Memory B cell (primary cell): ENCODE measurements around the gene AGPAT1.

Source experiments
- ATAC-seq: fragments of 150-1000 bp; cut with Tn5 transposase; 2 replicates; pipeline ENCODE4 v1.10.0; 2021; ENCODE audit warnings: low read depth, mild to moderate bottlenecking, moderate library complexity
- DNase-seq, 2 donors: peaks; one replicate each; pipeline ENCODE4 v3.0.0; 2022; ENCODE audit warnings: low spot score in 2 of 2
- H3K27ac Mint-ChIP-seq: one replicate; pipeline ENCODE4 v1.8.0; 2022; ENCODE audit warnings: mild to moderate bottlenecking, moderate library complexity, mixed read lengths
- H3K27me3 Mint-ChIP-seq: one replicate; pipeline ENCODE4 v1.8.0; 2022; ENCODE audit warnings: mixed read lengths
- H3K36me3 Mint-ChIP-seq: one replicate; pipeline ENCODE4 v1.8.0; 2022; ENCODE audit warnings: mild to moderate bottlenecking, mixed read lengths
- H3K4me1 Mint-ChIP-seq: one replicate; pipeline ENCODE4 v1.8.0; 2022; ENCODE audit warnings: mixed read lengths
- H3K4me3 Mint-ChIP-seq: one replicate; pipeline ENCODE4 v1.8.0; 2022; ENCODE audit warnings: mild to moderate bottlenecking, moderate library complexity, mixed read lengths
- H3K9me3 Mint-ChIP-seq: one replicate; pipeline ENCODE4 v1.8.0; 2022; ENCODE audit warnings: mixed read lengths

Gene AGPAT1

DNA sequence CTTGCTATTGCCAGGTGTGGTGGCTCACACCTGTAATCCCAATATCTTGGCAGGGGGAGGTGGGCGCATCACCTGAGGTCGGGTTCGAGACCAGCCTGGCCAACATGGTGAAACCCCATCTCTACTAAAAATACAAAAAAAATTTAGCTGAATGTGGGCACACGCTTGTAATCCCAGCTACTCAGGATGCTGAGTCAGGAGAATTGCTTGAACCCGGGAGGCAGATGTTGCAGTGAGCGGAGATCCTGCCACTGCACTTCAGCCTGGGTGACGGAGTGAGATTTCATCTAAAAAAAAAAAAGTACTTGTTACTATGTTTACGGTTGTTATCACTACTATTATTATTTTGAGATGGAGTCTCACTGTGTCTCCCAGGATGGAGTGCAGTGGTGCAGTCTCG, 19.0 kb downstream of the AGPAT1 start:
- no peak for DNase-seq
- Mint-ChIP-seq H3K4me1 (peaks cover 21% of the 10 kb centered on the region), H3K36me3 (peaks cover 2% of the 10 kb centered on the region), H3K27ac (no peak overlapping the region), H3K27me3 (peaks cover 7% of the 10 kb centered on the region), H3K9me3 (no peaks in the 10 kb centered on the region), H3K4me3 (no peak overlapping the region)
- ATAC-seq, result no peak

DNA sequence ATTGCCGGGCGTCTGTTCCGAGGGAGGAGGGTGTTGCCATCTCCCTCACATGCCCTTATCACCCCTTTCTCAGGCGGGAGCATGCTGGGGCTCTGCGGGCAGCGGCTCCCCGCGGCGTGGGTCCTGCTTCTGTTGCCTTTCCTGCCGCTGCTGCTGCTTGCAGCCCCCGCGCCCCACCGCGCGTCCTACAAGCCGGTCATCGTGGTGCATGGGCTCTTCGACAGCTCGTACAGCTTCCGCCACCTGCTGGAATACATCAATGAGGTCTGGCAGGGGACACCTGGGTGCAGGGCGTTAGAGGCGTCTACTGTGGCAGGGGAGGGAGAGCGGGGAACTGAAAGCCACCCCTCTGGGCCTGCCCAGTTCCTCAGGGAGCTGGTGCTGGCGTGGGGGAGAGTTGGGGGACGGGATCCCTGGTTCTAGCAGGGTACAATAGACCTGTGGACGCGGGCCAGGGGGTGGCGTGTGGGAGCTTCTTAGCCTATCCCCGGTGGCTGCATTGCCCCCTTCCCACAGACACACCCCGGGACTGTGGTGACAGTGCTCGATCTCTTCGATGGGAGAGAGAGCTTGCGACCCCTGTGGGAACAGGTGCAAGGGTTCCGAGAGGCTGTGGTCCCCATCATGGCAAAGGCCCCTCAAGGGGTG, 21.2 kb downstream of the AGPAT1 start:
- ATAC-seq, result peak; percentile 87

DNA sequence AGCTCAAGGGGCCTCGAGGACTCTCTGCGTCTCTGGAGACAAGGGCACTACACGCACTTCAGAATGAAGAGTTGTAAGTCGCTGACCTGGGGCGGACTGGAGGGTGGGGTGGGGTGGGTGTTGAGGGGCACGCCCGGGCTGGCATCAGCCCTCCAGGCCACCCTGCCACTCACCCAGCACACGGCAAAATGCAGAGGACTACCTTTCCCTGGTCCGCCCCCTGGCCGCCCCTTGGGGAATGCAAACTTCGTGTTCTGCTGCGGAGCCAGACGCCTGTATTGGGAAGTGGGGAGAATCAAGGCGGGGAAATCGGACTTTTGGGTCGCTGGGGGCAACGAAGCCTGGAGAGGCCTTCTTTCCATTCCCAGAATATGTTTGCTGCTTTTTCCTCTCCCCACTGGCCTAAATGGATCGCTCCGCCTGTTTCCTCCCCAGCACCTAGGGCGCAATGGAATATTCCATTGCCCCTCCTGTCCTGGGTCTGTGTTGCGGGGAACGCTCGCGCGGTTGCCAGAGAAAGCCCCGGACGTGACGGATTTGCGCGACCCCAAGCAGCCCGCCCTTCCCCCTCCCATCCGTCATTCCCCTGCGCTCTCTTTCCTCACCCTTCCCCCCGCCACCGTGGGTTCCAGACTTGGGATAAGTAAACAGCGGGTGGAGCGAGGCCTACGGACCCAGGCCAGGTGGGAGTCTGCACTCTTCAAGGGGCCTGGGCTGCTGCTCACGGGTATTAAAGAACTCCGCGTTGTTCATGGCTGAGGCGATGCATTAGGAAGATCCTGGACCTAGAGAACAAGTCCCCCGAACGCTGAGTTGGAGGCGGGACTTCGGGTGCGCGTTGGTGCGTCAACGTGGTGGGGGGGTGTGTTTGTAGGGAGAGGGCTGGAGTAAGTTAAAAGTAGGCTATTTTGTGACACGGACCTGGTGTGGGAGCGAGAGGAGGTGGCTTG, 22.0 kb downstream of the AGPAT1 start, which contains the start of gene PPT2:
PPT2 (plus strand) TSS at position 578 of the 950 bp plus-strand sequence. CDS start 454 bp downstream, outside the sequence.
- H3K4me1 Mint-ChIP-seq, result peaks cover 24% of the 10 kb centered on the region

More for the DNA sequence above, 21.2 kb downstream of the AGPAT1 start:
- peak; percentile 53 to 66 for DNase-seq
- Mint-ChIP-seq H3K27ac (peak overlapping the region; percentile 0), H3K27me3 (peaks cover 22% of the 10 kb centered on the region), H3K9me3 (no peaks in the 10 kb centered on the region), H3K4me3 (peak overlapping the region; percentile 84), H3K36me3 (peaks cover 2% of the 10 kb centered on the region), H3K4me1 (peaks cover 24% of the 10 kb centered on the region)

DNA sequence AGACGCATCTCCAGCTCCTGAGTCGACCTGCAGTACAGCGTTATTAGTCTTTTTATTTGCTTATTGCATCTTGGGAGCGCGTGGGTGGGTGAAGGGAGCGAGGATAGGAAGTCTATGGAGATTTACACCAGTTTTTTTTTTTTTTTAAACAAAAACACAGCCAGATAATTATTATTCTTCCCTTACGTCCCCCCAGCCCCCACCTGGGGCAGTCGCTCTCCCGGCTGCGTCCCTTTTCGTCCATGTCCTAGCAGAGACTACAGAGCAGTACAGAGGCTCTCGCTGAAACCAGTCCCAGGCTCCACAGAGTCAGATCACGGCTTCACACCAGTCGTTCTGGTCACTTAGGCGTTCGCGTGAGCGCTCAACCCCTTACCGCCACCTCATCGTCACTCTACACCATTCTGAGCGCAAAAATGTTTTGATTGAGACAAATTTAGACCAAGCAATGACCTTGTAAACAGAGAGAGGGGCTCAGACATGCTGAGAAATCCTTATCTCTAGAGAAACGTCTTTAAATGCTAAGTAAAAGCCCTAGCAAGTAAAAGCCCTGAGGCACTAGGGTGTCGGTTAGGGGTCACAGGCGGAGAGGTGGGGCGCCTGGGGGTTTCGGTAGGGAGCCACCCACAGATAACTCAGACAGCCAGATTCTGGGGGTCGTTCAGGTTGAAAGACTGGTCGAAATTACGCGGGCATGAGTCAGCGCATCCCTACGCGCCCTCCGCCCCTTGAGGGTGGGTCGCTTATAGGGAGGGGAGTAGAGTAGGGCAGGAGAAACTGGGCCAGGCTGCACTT, 22.9 kb downstream of the AGPAT1 start:
- no peaks in the 10 kb centered on the region for H3K36me3 Mint-ChIP-seq
- no peaks in the 10 kb centered on the region for H3K9me3 Mint-ChIP-seq
- no peak overlapping the region for H3K27ac Mint-ChIP-seq
- ATAC-seq (no peak), DNase-seq (no peak)
- H3K4me3 Mint-ChIP-seq, result peak overlapping the region; percentile 67
- peaks cover 24% of the 10 kb centered on the region for H3K4me1 Mint-ChIP-seq
- H3K27me3 Mint-ChIP-seq, result peaks cover 31% of the 10 kb centered on the region

More for the DNA sequence above, 22.0 kb downstream of the AGPAT1 start, which contains the start of gene PPT2:
- peak; percentile 41 for ATAC-seq
- Mint-ChIP-seq H3K36me3 (peaks cover 2% of the 10 kb centered on the region), H3K27ac (peak within 1 kb of the TSS; percentile 0), H3K9me3 (no peaks in the 10 kb centered on the region), H3K27me3 (peaks cover 25% of the 10 kb centered on the region), H3K4me3 (peak within 1 kb of the TSS; percentile 84)
- no peak for DNase-seq

DNA sequence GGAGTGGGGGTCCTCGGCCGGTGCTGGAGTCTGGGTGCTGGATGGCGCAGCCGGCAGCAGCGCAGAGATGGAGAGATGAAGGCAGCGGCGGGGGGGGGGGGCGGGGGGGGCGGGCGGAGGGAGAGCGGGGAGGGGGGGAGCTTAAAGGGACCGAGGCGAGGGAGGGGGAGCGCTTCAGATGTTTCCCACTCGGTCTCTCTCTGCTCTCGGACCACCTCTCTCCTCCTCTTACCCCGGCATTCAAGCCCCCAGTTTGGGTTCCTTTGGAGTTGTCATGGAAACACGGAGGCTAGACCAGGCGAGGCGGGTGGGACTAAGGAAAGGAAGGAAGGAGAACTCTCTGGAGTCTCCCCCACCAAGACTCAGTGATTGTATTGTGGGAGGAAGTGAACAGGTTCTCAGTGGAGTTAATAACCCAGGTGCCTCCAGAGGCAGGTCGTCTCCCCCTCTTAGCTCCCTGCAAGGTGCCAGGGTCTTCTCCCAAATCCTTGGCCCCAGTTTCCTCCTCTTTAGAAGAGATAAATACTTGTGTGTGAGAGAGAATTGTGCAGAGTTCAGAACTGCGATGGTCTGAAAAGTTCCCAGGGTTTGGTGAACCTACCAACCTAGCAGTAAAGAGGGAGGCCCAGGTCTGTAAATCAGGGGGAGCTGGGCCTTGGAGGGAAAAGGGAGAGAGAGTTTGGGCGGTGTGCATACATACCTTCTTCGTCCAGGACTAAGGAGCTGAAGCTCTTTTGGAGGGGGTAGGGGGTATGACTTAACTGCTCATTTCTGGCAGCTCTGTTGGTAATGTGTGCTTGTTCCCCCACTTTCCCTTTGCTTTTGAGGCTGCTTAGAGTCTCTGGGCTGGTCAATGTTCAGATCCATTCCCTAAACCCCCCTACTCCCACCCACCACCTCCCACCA, 23.8 kb downstream of the AGPAT1 start, which contains the start of gene PRRT1:
PRRT1 (minus strand) TSS at position 77 of the 906 bp plus-strand sequence. CDS start 112 bp downstream, outside the sequence.
- Mint-ChIP-seq H3K27me3 (peaks cover 33% of the 10 kb centered on the region), H3K4me3 (no peak within 1 kb of the TSS), H3K4me1 (peaks cover 24% of the 10 kb centered on the region)

DNA sequence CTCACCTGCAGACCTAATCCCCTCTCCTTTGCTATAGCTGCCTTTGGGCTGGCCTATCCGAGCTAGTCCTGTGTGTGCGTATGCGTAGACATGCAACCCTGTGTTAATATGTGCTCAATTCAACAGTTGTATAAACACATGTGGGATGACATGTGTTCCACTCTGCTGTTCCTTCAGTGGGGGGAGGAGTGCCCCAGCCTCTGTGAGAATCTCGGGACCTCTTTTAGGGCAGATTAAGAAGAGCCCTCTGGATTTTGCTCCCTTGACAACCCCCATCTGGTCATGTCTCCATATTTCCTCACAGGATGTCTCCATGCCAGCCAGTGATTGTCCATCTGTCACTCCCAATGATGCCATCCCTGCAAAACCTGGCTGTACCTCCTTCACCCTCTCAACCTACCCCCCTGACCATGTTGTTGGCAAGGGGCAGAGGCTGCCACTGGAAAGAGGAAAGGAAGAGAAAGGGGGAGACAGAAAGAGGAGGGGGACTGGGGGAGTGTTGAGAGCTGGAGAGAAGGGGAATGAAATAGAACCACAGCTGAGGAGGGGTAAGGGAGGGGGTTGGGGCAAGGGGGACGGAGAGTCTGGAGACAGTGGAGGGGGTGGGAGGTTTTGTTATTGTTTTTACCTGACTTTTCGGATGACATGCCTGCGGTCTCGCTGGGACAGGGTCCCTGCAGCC, 24.6 kb downstream of the AGPAT1 start:
- no peak overlapping the region for H3K4me3 Mint-ChIP-seq
- no peak for DNase-seq
- no peaks in the 10 kb centered on the region for H3K9me3 Mint-ChIP-seq
- H3K36me3 Mint-ChIP-seq, result no peaks in the 10 kb centered on the region
- peaks cover 37% of the 10 kb centered on the region for H3K27me3 Mint-ChIP-seq
- ATAC-seq, result no peak
- H3K4me1 Mint-ChIP-seq, result peaks cover 24% of the 10 kb centered on the region
- H3K27ac Mint-ChIP-seq, result no peak overlapping the region

More for the DNA sequence above, 23.8 kb downstream of the AGPAT1 start, which contains the start of gene PRRT1:
- H3K27ac Mint-ChIP-seq, result no peak within 1 kb of the TSS
- DNase-seq (no peak), ATAC-seq (no peak)
- no peaks in the 10 kb centered on the region for H3K9me3 Mint-ChIP-seq
- no peaks in the 10 kb centered on the region for H3K36me3 Mint-ChIP-seq

DNA sequence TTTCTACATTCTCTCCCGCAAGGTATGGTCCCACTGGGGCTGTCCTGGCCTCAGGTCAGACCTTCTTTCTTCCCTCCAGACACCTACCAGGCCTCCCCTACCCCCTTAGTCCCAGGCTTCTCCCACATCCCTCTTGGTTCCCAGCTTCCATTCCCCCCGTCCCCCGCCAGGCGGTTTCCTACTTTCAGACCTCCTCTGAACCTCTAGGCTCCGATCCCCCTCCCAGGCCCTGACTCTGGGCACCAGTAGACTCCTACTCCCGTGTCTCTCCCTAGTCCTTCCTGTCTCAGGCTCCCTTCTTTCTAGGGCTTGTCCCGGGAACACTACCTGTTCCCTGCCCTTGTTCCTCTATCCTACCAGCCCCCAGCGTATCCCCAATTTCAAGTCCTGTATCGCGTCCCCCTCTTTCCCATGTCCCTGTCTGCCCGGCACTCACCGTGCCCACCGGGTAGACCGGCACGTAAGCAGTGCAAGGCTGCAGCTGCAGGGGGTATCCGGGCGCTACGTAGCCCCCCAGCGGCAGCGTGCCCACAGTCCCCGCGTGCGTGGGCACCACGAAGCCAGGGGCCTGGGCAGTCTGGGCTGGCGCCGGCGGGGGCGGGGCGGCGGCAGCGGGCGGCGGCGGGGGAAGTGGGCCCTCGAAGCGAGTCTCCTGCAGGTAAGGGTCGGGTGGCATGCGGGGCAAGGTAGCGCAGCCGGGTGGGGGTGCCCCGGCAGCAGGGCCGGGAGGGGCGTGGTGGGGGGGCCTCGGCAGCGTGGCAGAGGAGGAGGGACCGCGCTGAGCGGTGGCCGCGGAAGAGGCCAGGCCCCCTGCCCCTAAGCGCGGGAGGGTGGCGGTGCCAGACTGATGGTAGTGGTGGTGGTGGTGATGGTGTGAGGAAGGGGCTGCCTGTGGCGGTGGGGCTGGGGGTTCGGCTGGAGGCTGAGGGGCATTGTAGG, 25.7 kb downstream of the AGPAT1 start:
- ATAC-seq, result no peak
- DNase-seq, result no peak
- H3K9me3 Mint-ChIP-seq, result no peaks in the 10 kb centered on the region
- H3K36me3 Mint-ChIP-seq, result no peaks in the 10 kb centered on the region
- peaks cover 21% of the 10 kb centered on the region for H3K4me1 Mint-ChIP-seq
- H3K4me3 Mint-ChIP-seq, result no peak overlapping the region
- no peak overlapping the region for H3K27ac Mint-ChIP-seq
- peaks cover 33% of the 10 kb centered on the region for H3K27me3 Mint-ChIP-seq

DNA sequence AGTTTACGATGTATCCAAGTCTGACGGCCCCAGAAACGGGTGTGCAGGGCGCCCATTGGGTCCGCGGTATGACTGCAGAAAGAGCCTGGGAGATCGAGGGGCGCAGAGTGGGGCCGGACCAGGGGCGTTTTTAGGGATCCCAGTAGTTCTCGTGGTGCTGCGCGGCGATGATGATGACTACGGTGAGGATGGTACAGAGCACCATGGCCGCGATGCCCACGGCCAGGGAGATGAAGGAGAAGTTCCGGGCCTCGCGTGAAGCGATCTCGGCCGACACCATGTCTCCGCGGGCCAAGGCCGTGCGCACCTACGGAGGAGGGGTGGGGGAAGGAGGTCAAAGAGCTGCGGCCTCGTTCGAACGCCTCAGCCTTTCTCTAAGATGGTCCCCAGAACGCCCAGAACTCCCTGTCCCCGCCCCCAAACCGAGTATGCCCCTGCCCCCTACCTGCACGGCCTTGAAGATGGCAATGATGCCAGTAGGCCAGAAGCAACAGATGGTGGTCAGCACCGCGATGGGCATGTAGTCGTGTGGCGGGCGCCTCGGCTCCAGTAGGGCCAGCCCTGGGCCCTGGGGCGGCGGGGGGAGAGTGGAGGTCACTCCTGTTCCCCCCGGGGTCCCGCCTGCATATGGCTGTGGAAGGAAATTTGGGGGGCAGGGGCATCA, 26.7 kb downstream of the AGPAT1 start:
- peaks cover 32% of the 10 kb centered on the region for H3K27me3 Mint-ChIP-seq
- H3K36me3 Mint-ChIP-seq, result no peaks in the 10 kb centered on the region
- no peak for ATAC-seq
- no peak overlapping the region for H3K27ac Mint-ChIP-seq
- peak overlapping the region; percentile 46 for H3K4me3 Mint-ChIP-seq
- H3K9me3 Mint-ChIP-seq, result no peaks in the 10 kb centered on the region
- DNase-seq, result no peak
- H3K4me1 Mint-ChIP-seq, result peaks cover 14% of the 10 kb centered on the region

DNA sequence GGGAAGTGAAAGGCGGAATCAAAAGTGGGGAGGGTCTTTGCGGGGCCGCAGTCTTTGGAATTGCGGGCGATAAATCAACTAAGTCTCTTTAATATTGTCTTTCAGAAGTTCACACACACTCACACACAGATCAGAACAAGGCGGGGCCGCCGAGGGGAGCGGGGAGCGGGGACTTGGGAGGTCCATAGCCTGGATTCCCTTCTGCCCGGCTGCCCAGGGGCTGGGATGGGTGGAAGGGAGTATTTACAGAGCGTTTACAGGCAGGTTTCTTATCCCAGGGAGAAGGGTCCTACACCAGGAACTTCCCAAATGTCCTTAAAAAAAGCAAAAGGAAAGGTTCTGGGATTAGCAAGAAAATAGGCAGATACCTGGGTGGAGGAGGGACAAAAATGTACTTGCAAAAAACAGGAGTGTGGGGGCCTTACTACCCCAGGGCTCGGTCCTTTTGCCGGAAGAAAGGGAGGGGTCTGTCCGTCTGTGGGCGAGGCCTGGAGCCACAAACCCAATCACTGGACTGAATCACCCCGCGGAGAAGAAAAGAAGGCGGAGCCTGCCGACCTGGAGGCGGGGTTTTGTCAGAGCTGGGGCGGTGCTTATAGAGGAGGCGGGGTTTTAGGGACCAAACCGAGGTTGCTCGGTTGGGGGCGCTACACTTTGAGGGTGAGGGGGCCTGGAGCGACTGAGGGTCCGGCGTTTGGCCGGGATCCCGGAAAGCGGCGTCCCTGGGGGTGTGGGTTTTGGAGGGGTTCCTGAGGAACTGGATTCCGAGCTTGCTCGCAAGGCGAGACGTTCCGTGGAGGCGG, 27.4 kb downstream of the AGPAT1 start:
- H3K27me3 Mint-ChIP-seq, result peaks cover 32% of the 10 kb centered on the region
- ATAC-seq (peak; percentile 53), DNase-seq (peak in 1 of 2 donors; percentile 38)
- no peak overlapping the region for H3K27ac Mint-ChIP-seq
- peak overlapping the region; percentile 46 for H3K4me3 Mint-ChIP-seq
- H3K4me1 Mint-ChIP-seq, result peaks cover 9% of the 10 kb centered on the region
- H3K9me3 Mint-ChIP-seq, result no peaks in the 10 kb centered on the region
- no peaks in the 10 kb centered on the region for H3K36me3 Mint-ChIP-seq

DNA sequence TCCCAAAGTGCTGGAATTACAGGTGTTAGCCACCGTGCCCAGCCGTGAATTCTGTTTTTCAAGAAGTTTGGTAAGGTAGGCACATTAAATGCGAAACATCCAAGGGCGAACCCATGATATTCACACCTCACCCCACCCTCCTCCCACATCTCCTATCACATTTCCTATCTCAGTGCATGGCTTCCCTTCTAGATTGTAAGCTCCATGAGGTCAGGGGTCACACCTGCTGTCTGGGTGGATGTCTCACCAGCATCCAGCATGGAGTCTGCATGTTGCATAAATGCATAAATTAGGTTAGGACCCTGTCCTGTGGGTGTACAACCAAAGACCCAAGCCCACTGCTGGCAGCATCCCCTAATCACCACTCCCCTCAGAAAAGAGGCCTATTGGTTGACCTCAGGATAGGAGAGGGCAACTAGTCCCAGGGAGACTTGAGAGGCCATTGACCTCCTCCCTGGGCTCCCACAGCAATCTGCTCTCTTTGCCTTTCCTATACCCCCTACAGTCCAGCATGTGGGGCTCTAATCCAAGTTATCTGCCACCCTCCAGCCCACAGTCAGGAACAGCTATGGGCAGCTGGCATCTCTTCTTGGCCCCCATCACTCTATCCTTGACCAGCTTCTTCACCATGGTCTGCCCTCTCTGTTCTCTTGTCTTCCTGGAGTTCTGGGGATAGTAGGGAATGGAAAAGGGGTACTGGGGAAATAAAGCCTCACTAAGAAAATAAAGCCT, 28.3 kb downstream of the AGPAT1 start:
- Mint-ChIP-seq H3K27me3 (peaks cover 32% of the 10 kb centered on the region), H3K9me3 (no peaks in the 10 kb centered on the region), H3K36me3 (no peaks in the 10 kb centered on the region), H3K4me1 (peaks cover 3% of the 10 kb centered on the region), H3K4me3 (no peak overlapping the region), H3K27ac (no peak overlapping the region)
- ATAC-seq (peak; percentile 28), DNase-seq (no peak)
